Mesenchymal stem cell (in vitro differentiated cells and primary cell): ENCODE data around the gene TNFRSF1B.

Experiments
- DNase-seq: peaks from one replicate; pipeline ENCODE4 v3.0.0-alpha.2; 2013
- H2AFZ ChIP-seq: one replicate; pipeline ENCODE4 v1.6.1; 2013; ENCODE audit warnings: low read depth, mild to moderate bottlenecking, control low read depth, inconsistent platforms, low read length, moderate library complexity
- H2AK5ac ChIP-seq: 2 replicates; pipeline ENCODE4 v1.6.1; 2013; ENCODE audit warnings: low read length, moderate library complexity, mild to moderate bottlenecking, inconsistent platforms; ENCODE audit not compliant: severe bottlenecking
- H2BK120ac ChIP-seq: one replicate; pipeline ENCODE4 v1.6.1; 2013; ENCODE audit warnings: low read depth, mild to moderate bottlenecking, inconsistent platforms, low read length, moderate library complexity
- H2BK12ac ChIP-seq, 2 experiments: one replicate each; pipeline ENCODE4 v1.6.1; 2013; ENCODE audit warnings: inconsistent platforms in 2 of 2, low read length in 2 of 2, mild to moderate bottlenecking in 2 of 2, moderate library complexity in 2 of 2, control low read depth in 1 of 2
- H2BK15ac ChIP-seq: one replicate; pipeline ENCODE4 v1.6.1; 2013; ENCODE audit warnings: mild to moderate bottlenecking, low read depth, inconsistent platforms; ENCODE audit not compliant: poor library complexity, severe bottlenecking
- H2BK5ac ChIP-seq: 2 replicates; pipeline ENCODE4 v1.6.1; 2013; ENCODE audit warnings: low read depth, mild to moderate bottlenecking, low read length, control low read depth, inconsistent platforms; ENCODE audit not compliant: poor library complexity, severe bottlenecking
- H3K14ac ChIP-seq, 2 experiments: one replicate each; pipeline ENCODE4 v1.6.1; 2013; ENCODE audit warnings: inconsistent platforms in 2 of 2, low read length in 2 of 2, control low read depth in 1 of 2, mild to moderate bottlenecking in 1 of 2, moderate library complexity in 1 of 2
- H3K18ac ChIP-seq, 2 experiments: one replicate each; pipeline ENCODE4 v1.6.1; 2013; ENCODE audit warnings: inconsistent platforms in 2 of 2, low read length in 2 of 2, control low read depth in 1 of 2, low read depth in 1 of 2, mild to moderate bottlenecking in 1 of 2
- H3K23ac ChIP-seq, 2 experiments: one replicate each; pipeline ENCODE4 v1.6.1; 2013; ENCODE audit warnings: inconsistent platforms in 2 of 2, low read length in 2 of 2, mild to moderate bottlenecking in 2 of 2, moderate library complexity in 2 of 2, control low read depth in 1 of 2
- H3K27ac ChIP-seq: 2 replicates; pipeline ENCODE4 v1.5.1; 2013; ENCODE audit warnings: mild to moderate bottlenecking, moderate library complexity, low read length, control low read depth, inconsistent platforms; ENCODE audit not compliant: poor library complexity, severe bottlenecking
- H3K27me3 ChIP-seq, 2 experiments: 2 replicates each; pipeline versions ENCODE4 v1.6.1 to v1.7.0; 2013; ENCODE audit warnings: low read length in 2 of 2, mild to moderate bottlenecking in 2 of 2, moderate library complexity in 2 of 2, control low read depth in 1 of 2, inconsistent platforms in 1 of 2; ENCODE audit not compliant: control insufficient read depth in 1 of 2, insufficient read depth in 1 of 2
- H3K36me3 ChIP-seq, 2 experiments: 2 replicates each; pipeline versions ENCODE4 v1.6.1 to v1.7.0; 2013; ENCODE audit warnings: low read length in 2 of 2, control low read depth in 1 of 2, inconsistent platforms in 1 of 2, low read depth in 1 of 2, mild to moderate bottlenecking in 1 of 2; ENCODE audit not compliant: insufficient read depth in 2 of 2, control insufficient read depth in 1 of 2
- H3K4ac ChIP-seq, 2 experiments: one replicate each; pipeline ENCODE4 v1.6.1; 2013; ENCODE audit warnings: inconsistent platforms in 2 of 2, low read length in 2 of 2, mild to moderate bottlenecking in 2 of 2, moderate library complexity in 2 of 2, control low read depth in 1 of 2, low read depth in 1 of 2
- H3K4me1 ChIP-seq: 2 replicates; pipeline ENCODE4 v1.6.1; 2013; ENCODE audit warnings: low read depth, low read length, control low read depth; ENCODE audit not compliant: control insufficient read depth, insufficient read depth
- H3K4me2 ChIP-seq: 2 replicates; pipeline ENCODE4 v1.6.1; 2013; ENCODE audit warnings: low read length, mild to moderate bottlenecking, inconsistent platforms; ENCODE audit not compliant: poor library complexity, severe bottlenecking
- H3K4me3 ChIP-seq, 2 experiments: 2 replicates each; pipeline versions ENCODE4 v1.5.1 to v1.7.0; 2013; ENCODE audit warnings: low read length in 2 of 2, mild to moderate bottlenecking in 2 of 2, control low read depth in 1 of 2, low read depth in 1 of 2; ENCODE audit not compliant: insufficient read depth in 1 of 2
- H3K79me1 ChIP-seq: replicated peaks from 2 replicates; pipeline ENCODE4 v1.6.1; 2013; ENCODE audit warnings: mild to moderate bottlenecking, control low read depth, low read length, inconsistent platforms; ENCODE audit not compliant: poor library complexity, severe bottlenecking
- H3K9ac ChIP-seq: 2 replicates; pipeline ENCODE4 v1.7.0; 2013; ENCODE audit warnings: mild to moderate bottlenecking, low read length, moderate library complexity
- H3K9me3 ChIP-seq: 2 replicates; pipeline ENCODE4 v1.7.0; 2013; ENCODE audit warnings: mild to moderate bottlenecking, low read length; ENCODE audit not compliant: control insufficient read depth
- H4K8ac ChIP-seq: one replicate; pipeline ENCODE4 v1.6.1; 2013; ENCODE audit warnings: inconsistent platforms, mild to moderate bottlenecking, low read length, moderate library complexity
- H4K91ac ChIP-seq: one replicate; pipeline ENCODE4 v1.6.1; 2013; ENCODE audit warnings: mild to moderate bottlenecking, low read length, inconsistent platforms
- WGBS: methylation state at CpG from one replicate; pipeline ENCODE4 v1.1.7; 2013; ENCODE audit warnings: mixed read lengths; 5-methylcytosine and 5-hydroxymethylcytosine counted together

The TNFRSF1B gene

DNA sequence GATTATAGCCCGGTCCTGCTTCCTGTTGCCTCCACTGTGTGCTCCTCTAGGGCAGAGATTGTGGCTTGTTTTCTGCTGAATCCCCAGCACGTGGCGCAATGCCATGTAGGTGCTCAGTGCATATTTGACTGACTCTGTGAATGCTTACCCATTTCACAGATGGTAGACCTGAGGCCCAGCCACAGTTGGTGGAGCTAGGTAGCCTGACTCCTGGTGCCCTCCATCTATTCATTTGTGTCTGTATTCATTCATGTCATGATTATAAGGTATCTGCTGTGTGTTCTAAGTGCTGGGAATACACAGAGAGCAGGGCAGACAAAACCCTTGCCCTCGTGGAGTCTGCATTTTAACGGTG, 22.5 kb downstream of the TNFRSF1B start:
- 80% methylated on average over 5 of the region's 5 CpGs for WGBS
- H3K79me1 ChIP-seq: no peaks in the 10 kb centered on the region
- no peak overlapping the region for H2AK5ac ChIP-seq
- H2BK5ac ChIP-seq: no peak overlapping the region
- peaks cover 0 to 48% of the 10 kb centered on the region in 2 experiments for H3K36me3 ChIP-seq
- H3K4ac ChIP-seq: no peak overlapping the region
- DNase-seq: no peak
- H2BK12ac ChIP-seq: peak overlapping the region in 1 of 2 experiments; percentile 60
- H3K27me3 ChIP-seq: no peaks in the 10 kb centered on the region
- no peak overlapping the region for H3K4me2 ChIP-seq
- no peak overlapping the region for H3K23ac ChIP-seq
- no peak overlapping the region for H3K27ac ChIP-seq
- H3K4me1 ChIP-seq: peaks cover 25% of the 10 kb centered on the region
- no peak overlapping the region for H4K8ac ChIP-seq
- no peak overlapping the region for H2AFZ ChIP-seq
- H3K4me3 ChIP-seq: no peak overlapping the region
- H3K14ac ChIP-seq: peak overlapping the region in 1 of 2 experiments; percentile 10
- H3K9ac ChIP-seq: no peak overlapping the region
- no peak overlapping the region for H2BK15ac ChIP-seq
- H3K9me3 ChIP-seq: no peaks in the 10 kb centered on the region
- H4K91ac ChIP-seq: no peak overlapping the region
- no peak overlapping the region for H2BK120ac ChIP-seq
- peak overlapping the region in 1 of 2 experiments; percentile 31 for H3K18ac ChIP-seq

DNA sequence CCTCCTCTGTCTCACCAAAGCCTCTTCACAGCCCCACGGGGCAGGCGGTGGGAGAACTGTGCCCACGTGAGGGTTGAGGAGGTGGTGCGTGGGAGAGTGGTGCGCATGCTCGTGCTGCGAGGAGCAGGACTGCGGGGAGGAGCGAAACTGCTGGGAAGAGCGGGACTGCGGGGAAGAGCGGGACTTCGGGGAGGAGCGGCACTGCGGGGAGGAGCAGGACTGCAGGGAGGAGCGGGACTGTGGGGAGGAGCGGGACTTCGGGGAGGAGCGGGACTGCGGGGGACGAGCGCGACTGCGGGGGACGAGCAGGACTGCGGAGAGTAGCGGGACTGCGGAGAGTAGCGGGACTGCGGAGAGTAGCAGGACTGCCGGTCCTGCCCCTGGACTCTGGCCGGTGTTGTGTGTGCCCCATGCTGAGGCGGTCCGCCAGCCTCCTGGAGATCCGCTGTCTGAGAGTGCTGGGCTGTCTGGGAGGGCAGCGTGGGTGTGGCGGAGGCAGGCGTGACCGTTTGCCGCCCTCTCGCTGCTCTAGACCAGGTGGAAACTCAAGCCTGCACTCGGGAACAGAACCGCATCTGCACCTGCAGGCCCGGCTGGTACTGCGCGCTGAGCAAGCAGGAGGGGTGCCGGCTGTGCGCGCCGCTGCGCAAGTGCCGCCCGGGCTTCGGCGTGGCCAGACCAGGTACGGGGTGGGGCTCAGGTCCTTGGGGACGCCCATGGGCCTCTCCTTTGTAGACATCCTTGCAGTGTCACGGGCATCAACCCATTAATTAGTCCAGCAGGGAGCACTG, 24.6 kb downstream of the TNFRSF1B start:
- Histone ChIP-seq H3K4me1 (peaks cover 5% of the 10 kb centered on the region), H3K27me3 (no peaks in the 10 kb centered on the region), H3K4ac (no peak overlapping the region), H4K8ac (no peak overlapping the region), H3K79me1 (no peaks in the 10 kb centered on the region), H2AFZ (no peak overlapping the region), H3K9me3 (no peaks in the 10 kb centered on the region), H3K27ac (no peak overlapping the region), H2BK12ac (no peak overlapping the region), H2BK5ac (no peak overlapping the region), H3K36me3 (peaks cover 0 to 65% of the 10 kb centered on the region in 2 experiments), H2AK5ac (no peak overlapping the region), H3K23ac (no peak overlapping the region), H2BK120ac (no peak overlapping the region), H3K4me3 (no peak overlapping the region), H4K91ac (peak overlapping the region; percentile 40), H3K4me2 (no peak overlapping the region), H3K18ac (no peak overlapping the region), H3K14ac (no peak overlapping the region), H3K9ac (no peak overlapping the region), H2BK15ac (peak overlapping the region; percentile 50)
- no peak for DNase-seq
- WGBS: 94% methylated on average over 58 of the region's 58 CpGs

DNA sequence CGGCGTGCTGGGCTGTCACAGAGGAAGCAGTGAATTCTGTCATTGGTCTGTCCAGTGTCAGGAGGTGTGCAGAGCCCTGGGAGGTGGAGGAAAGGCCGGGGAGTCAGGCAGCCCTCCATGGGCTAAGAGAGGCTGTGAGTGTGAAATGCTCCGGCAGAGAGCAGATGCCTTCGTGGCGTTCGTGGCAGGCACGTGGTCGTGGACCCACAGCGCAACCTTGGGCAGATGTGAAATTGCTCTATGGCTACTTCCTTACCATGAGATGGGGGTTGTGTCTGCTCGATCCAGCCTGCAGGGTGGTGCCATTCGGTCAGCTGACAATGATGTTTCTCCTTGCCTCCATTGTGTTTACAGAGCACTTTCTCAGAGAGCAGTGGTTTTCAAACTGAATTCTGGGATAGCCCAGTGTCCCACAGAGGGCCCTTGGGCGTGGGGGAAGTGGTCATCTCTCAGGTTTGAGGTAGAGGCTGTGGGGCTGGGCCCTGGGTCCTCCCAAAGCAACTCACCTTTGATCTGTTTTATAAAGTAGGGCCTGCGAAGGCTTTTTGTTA, 27.9 kb downstream of the TNFRSF1B start:
- H2BK5ac ChIP-seq: no peak overlapping the region
- no peak overlapping the region for H3K4me3 ChIP-seq
- no peak overlapping the region for H3K23ac ChIP-seq
- 91% methylated on average over 11 of the region's 14 CpGs for WGBS
- H4K91ac ChIP-seq: no peak overlapping the region
- no peak overlapping the region for H2BK120ac ChIP-seq
- H3K36me3 ChIP-seq: peaks cover 0 to 69% of the 10 kb centered on the region in 2 experiments
- no peak overlapping the region for H2AFZ ChIP-seq
- H3K4ac ChIP-seq: no peak overlapping the region
- no peak overlapping the region for H2AK5ac ChIP-seq
- H3K18ac ChIP-seq: no peak overlapping the region
- no peak for DNase-seq
- no peak overlapping the region for H3K14ac ChIP-seq
- H4K8ac ChIP-seq: no peak overlapping the region
- no peaks in the 10 kb centered on the region for H3K27me3 ChIP-seq
- peak overlapping the region; percentile 30 for H2BK15ac ChIP-seq
- H2BK12ac ChIP-seq: no peak overlapping the region
- peaks cover 5% of the 10 kb centered on the region for H3K4me1 ChIP-seq
- H3K4me2 ChIP-seq: no peak overlapping the region
- no peak overlapping the region for H3K9ac ChIP-seq
- H3K79me1 ChIP-seq: no peaks in the 10 kb centered on the region
- no peak overlapping the region for H3K27ac ChIP-seq
- no peaks in the 10 kb centered on the region for H3K9me3 ChIP-seq

DNA sequence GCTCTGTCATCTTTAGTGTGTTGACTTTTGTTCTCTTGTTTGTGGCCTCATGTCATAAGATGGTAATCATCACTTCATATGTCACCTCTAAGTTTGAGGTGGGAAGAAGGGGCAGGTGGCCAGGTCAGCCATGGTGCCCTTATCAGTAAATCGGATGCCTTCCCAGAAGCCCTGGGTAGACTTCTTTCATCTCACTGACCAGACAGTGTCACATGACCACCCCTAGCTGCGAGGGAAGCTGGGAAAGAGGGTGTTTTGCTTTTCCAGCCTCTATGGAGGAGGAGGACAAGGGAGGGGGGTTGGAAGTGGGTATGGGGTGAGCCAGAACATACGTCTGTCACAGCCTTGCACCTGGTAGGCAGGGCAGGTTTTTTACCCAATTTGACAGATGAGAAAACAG, 28.6 kb downstream of the TNFRSF1B start:
- Histone ChIP-seq H3K79me1 (no peaks in the 10 kb centered on the region), H3K18ac (no peak overlapping the region), H2AFZ (no peak overlapping the region), H3K9me3 (no peaks in the 10 kb centered on the region), H3K4me1 (peaks cover 5% of the 10 kb centered on the region), H2BK5ac (no peak overlapping the region), H2BK15ac (no peak overlapping the region), H3K23ac (no peak overlapping the region), H3K4me3 (no peak overlapping the region), H3K27ac (no peak overlapping the region), H3K4me2 (no peak overlapping the region), H4K91ac (no peak overlapping the region), H2BK12ac (no peak overlapping the region), H3K27me3 (no peaks in the 10 kb centered on the region), H3K4ac (peak overlapping the region in 1 of 2 experiments; percentile 25), H2AK5ac (no peak overlapping the region), H3K9ac (no peak overlapping the region), H2BK120ac (no peak overlapping the region), H3K36me3 (peaks cover 0 to 72% of the 10 kb centered on the region in 2 experiments), H3K14ac (no peak overlapping the region), H4K8ac (no peak overlapping the region)
- DNase-seq: no peak
- 81% methylated on average over 3 of the region's 3 CpGs for WGBS
